SK-N-SH (cell line): ENCODE results near the gene WFIKKN1. TPM values are rescaled to one million over a fixed set of nuclear protein-coding genes. Genes with fewer than 3 reads are reported as not detected.

Experiments
- CTCF ChIA-PET: fragments of 300-600, 350-600 bp; formaldehyde crosslinking; extraction: SDS; loops from one replicate; lab custom pipeline; 2021; lab: Yijun Ruan, JAX
- POLR2A ChIA-PET: fragments of 350-600 bp; sonication (Branson Sonifier 250); formaldehyde crosslinking; extraction: SDS; loops from one replicate; lab custom pipeline; 2020; ENCODE audit warnings: antibody characterized with exemption, inconsistent platforms; lab: Yijun Ruan, JAX
- DNase-seq: peaks from one replicate; pipeline ENCODE4 v3.0.0; 2012
- H2AFZ ChIP-seq: fragments of 200-600 bp; sonication (generic); 2 replicates; pipeline ENCODE4 v1.8.1; 2016; ENCODE audit warnings: antibody characterized with exemption, mild to moderate bottlenecking, low read depth
- H3F3A ChIP-seq: fragments of 200-600 bp; sonication (generic); replicated peaks from 2 replicates; pipeline ENCODE3; 2016; ENCODE audit warnings: antibody characterized with exemption, mild to moderate bottlenecking; ENCODE audit not compliant: insufficient read depth
- H3K27ac ChIP-seq, 2 experiments: fragments of 200-500 bp in 1 of 2; fragments of 200-600 bp in 1 of 2; sonication (Bioruptor generic) in 1 of 2; sonication (generic), shearing (Covaris generic) in 1 of 2; 2 replicates each; pipeline versions ENCODE4 v1.5.1 to v1.6.1; 2014 to 2016; ENCODE audit warnings: low read depth in 2 of 2, inconsistent platforms in 1 of 2, low read length in 1 of 2, mild to moderate bottlenecking in 1 of 2, mixed read lengths in 1 of 2
- H3K27me3 ChIP-seq: fragments of 200-600 bp; sonication (generic), shearing (Covaris generic); 2 replicates; pipeline ENCODE4 v1.6.1; 2016; ENCODE audit warnings: mixed run types; ENCODE audit not compliant: insufficient read depth
- H3K36me3 ChIP-seq, 2 experiments: fragments of 200-500 bp in 1 of 2; fragments of 200-600 bp in 1 of 2; sonication (Bioruptor generic) in 1 of 2; sonication (generic) in 1 of 2; replicated peaks in 1 of 2; 2 replicates each; pipeline versions ENCODE3 to v1.5.1; 2014 to 2016; ENCODE audit warnings: low read length in 1 of 2, mild to moderate bottlenecking in 1 of 2; ENCODE audit not compliant: insufficient read depth in 2 of 2, control insufficient read depth in 1 of 2
- H3K4me1 ChIP-seq, 2 experiments: fragments of 200-500 bp in 1 of 2; fragments of 200-600 bp in 1 of 2; sonication (Bioruptor generic) in 1 of 2; sonication (generic), shearing (Covaris generic) in 1 of 2; 2 replicates each; pipeline versions ENCODE4 v1.5.1 to v1.6.1; 2014 to 2016; ENCODE audit warnings: low read depth in 1 of 2, low read length in 1 of 2, mixed run types in 1 of 2; ENCODE audit not compliant: insufficient read depth in 2 of 2, control insufficient read depth in 1 of 2
- H3K4me2 ChIP-seq: fragments of 200-600 bp; sonication (generic), shearing (Covaris generic); 2 replicates; pipeline ENCODE4 v1.6.1; 2017; ENCODE audit warnings: mixed run types
- H3K4me3 ChIP-seq, 2 experiments: fragments of 200-500 bp in 1 of 2; fragments of 200-600 bp in 1 of 2; sonication (Bioruptor generic) in 1 of 2; sonication (generic), shearing (Covaris generic) in 1 of 2; 2 replicates each; pipeline versions ENCODE4 v1.5.1 to v1.8.1; 2014 to 2016; ENCODE audit warnings: low read depth in 2 of 2, inconsistent platforms in 1 of 2, low read length in 1 of 2, mild to moderate bottlenecking in 1 of 2, mixed read lengths in 1 of 2, moderate library complexity in 1 of 2
- H3K79me2 ChIP-seq: fragments of 200-600 bp; sonication (generic); 2 replicates; pipeline ENCODE4 v1.8.1; 2017; ENCODE audit warnings: mild to moderate bottlenecking; ENCODE audit not compliant: insufficient read depth
- H3K9ac ChIP-seq: fragments of 200-600 bp; sonication (generic); 2 replicates; pipeline ENCODE4 v1.6.1; 2017; ENCODE audit warnings: mixed run types
- H3K9me2 ChIP-seq: fragments of 200-600 bp; sonication (generic); 2 replicates; pipeline ENCODE4 v1.6.1; 2017; ENCODE audit warnings: mixed run types
- H3K9me3 ChIP-seq: fragments of 200-600 bp; sonication (generic); 2 replicates; pipeline ENCODE4 v1.6.1; 2017; ENCODE audit warnings: mixed run types, mild to moderate bottlenecking, moderate library complexity
- H4K20me1 ChIP-seq: fragments of 200-600 bp; sonication (generic); 2 replicates; pipeline ENCODE4 v1.6.1; 2017; ENCODE audit warnings: mild to moderate bottlenecking, mixed run types; ENCODE audit not compliant: insufficient read depth
- MXI1 ChIP-seq: IDR thresholded peaks from 2 replicates; pipeline ENCODE4 v1.6.1; 2012; ENCODE audit warnings: mild to moderate bottlenecking, low read depth, low read length, improper control_type of control experiment
- NFIC ChIP-seq: IDR thresholded peaks from 2 replicates; pipeline ENCODE4 v1.4.0; 2012; ENCODE audit warnings: borderline replicate concordance
- RCOR1 ChIP-seq: fragments of 150-350 bp; IDR thresholded peaks from 2 replicates; pipeline ENCODE4 v1.6.1; 2017; ENCODE audit warnings: antibody characterized with exemption, low read length
- SIN3A ChIP-seq: IDR thresholded peaks from 2 replicates; pipeline ENCODE4 v1.6.1; 2012; ENCODE audit warnings: low read depth, mild to moderate bottlenecking, low read length, moderate library complexity, borderline replicate concordance
- TCF12 ChIP-seq: IDR thresholded peaks from 2 replicates; pipeline ENCODE4 v1.4.0; 2012
- USF1 ChIP-seq: IDR thresholded peaks from 2 replicates; pipeline ENCODE4 v1.4.0; 2012; ENCODE audit warnings: low read depth, borderline replicate concordance
- WGBS: methylation state at CpG from one replicate; pipeline ENCODE4 v1.1.6; 2017; ENCODE audit warnings: low lambda C conversion rate; 5-methylcytosine and 5-hydroxymethylcytosine counted together
- polyA plus RNA-seq, 3 experiments: library from polyadenylated mRNA; depleted of rRNA; stranded (reverse); fragments of >200 nt; gene quantifications; 2 replicates each; pipeline ENCODE4 v1.2.3, GENCODE V29; 2012
- TF ChIP-seq, protein P1 (sequence below): IDR thresholded peaks from 2 replicates; pipeline ENCODE4 v1.4.0; 2012; ENCODE audit warnings: low read depth
- TF ChIP-seq, protein P2 (sequence below): IDR thresholded peaks from 2 replicates; pipeline ENCODE4; 2012

The WFIKKN1 gene
- polyA plus RNA-seq, 1 of the 3 experiments (the other 2 are of a cell fraction) = 0.16 TPM

DNA sequence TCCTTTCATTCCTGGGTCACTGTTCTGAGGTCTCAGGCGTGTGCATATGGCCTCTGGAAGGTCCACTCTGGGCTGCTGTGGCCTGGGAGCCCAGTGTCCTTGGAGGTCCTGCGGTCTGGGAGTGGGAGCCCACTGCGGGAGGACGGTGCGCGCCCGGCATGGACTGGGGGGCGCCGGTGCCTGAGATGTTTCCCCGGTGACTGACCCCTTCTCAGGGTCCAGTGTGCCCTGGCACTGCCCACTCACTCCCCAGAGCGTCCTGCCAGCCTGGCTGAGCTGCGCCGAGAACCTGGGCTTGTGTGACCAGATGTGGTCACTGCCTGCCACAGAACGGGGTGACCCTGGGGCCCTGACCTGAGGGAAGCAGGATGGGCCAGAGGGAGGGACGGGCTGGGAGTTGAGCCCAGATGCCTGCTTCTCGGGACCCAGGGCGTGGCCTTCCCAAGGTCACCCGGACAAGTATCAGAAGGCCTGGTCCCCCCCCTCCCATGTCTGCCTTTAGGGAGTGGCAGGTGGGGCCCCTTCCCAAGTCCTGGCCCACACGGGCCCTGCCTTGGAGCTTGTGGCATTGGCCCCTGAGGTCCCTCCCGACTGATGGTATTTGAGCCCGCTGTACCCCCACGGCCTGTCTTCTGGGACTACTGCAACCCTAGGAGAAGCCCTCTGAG lies 43.6 kb downstream of the WFIKKN1 start:
- Histone ChIP-seq H3K9me3 (no peaks in the 10 kb centered on the region), H3F3A (peaks cover 4% of the 10 kb centered on the region), H2AFZ (no peak overlapping the region), H3K4me2 (no peak overlapping the region), H3K4me3 (no peak overlapping the region), H3K4me1 (peaks cover 4 to 19% of the 10 kb centered on the region in 2 experiments; a peak in 2 of 4 replicates), H3K36me3 (peaks cover 5 to 49% of the 10 kb centered on the region in 2 experiments), H3K9ac (no peak overlapping the region), H3K27ac (no peak overlapping the region; a peak in 1 of 4 replicates)
- 88% methylated on average over 2 of the region's 22 CpGs for WGBS
- POLR2A ChIA-PET = interaction anchor here (1.1 kb wide), 1 partner anchor 8 kb away, joined by 3 read pairs; no protein-coding TSS in a partner anchor
- DNase-seq = no peak
- no peak for TF ChIP-seq MXI1
- TF ChIP-seq TCF12 = no peak
- TF ChIP-seq, protein P1, sequence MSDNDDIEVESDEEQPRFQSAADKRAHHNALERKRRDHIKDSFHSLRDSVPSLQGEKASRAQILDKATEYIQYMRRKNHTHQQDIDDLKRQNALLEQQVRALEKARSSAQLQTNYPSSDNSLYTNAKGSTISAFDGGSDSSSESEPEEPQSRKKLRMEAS = no peak
- TF ChIP-seq SIN3A = no peak
- no peak for TF ChIP-seq USF1
- no peak for TF ChIP-seq RCOR1
- TF ChIP-seq, all 33 proteins: peak for 0
- Histone ChIP-seq H4K20me1 (0 out of 2 replicates have a peak, but pooled peaks cover 2% of the 10 kb centered on the region), H3K27me3 (no peaks in the 10 kb centered on the region), H3K9me2 (no peaks in the 10 kb centered on the region), H3K79me2 (peaks cover 11% of the 10 kb centered on the region; the same call in 1 of the 2 replicates)
- CTCF ChIA-PET = interaction anchor here (1.5 to 4.6 kb wide), 3 partner anchors 14 to 279 kb away, joined by 3 to 20 read pairs (median 7); no protein-coding TSS in a partner anchor

DNA sequence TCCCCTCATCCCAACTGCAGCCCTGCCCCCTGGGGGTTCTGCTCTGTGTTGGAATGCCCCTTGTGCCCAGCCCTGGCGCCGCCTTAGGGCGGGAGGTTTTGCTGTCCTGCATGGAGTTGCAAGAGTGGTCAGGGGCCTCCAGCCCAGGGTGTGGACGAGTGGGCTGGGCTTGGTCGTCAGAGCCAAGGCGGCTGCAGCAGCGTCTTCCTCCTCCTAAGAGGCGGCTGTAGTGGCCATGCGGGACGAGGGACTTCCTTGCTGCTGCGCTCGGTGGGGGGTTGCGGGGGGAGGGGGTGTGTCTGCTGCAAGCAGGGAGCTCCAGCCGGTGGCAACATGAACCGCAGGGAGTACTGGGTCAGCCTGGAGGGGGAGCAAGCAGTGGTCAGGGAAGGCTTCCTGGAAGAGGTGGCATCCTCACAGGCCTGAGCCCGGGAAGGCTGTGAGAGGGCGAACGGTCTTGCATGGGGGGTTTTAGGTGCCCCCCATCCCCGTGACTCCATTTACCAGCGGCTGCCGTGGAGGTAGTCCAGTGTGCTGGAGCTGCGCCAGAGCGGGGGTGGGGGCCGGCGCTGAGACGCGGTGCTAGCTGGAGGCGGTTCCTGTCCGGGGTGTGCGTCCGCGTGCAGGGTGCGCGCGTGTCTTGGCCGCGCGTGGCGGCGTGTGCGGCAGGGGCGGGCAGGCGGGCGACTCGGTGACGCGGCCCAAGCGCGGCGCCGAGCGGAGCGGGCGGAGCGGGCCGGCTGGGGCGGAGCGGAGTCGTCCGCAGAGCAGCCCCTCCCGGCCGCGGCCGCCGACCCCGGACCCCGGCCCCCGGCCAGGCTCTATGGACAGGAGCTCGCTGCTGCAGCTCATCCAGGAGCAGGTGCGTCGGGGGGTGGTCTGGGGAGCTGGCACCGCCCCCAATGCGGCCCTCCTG lies 44.4 kb downstream of the WFIKKN1 start, which contains the start of gene RHBDL1:
Gene RHBDL1 (plus strand): TSS at position 704 of the 916 bp plus-strand sequence. CDS start 120 bp downstream, at position 824.
- Histone ChIP-seq H3F3A (peaks cover 4% of the 10 kb centered on the region), H3K4me1 (peaks cover 4 to 16% of the 10 kb centered on the region in 2 experiments; a peak in 2 of 4 replicates), H3K9me3 (no peaks in the 10 kb centered on the region), H3K79me2 (peaks cover 2% of the 10 kb centered on the region; the same call in 1 of the 2 replicates), H2AFZ (no peak within 1 kb of the TSS), H3K4me2 (no peak within 1 kb of the TSS), H3K27me3 (no peaks in the 10 kb centered on the region), H3K36me3 (peaks cover 5 to 40% of the 10 kb centered on the region in 2 experiments), H3K4me3 (peak within 1 kb of the TSS in 1 of 2 experiments; percentile 27; a peak in 1 of 4 replicates)
- CTCF ChIA-PET = interaction anchor here (0.6 to 4.6 kb wide), 7 partner anchors 7 to 280 kb away, joined by 3 to 20 read pairs (median 4); partner anchors contain the start of genes RHOT2 and WDR24
- WGBS = 3% methylated on average over 6 of the region's 73 CpGs
- peak; percentile 80 for DNase-seq
- POLR2A ChIA-PET = interaction anchor here (0.7 to 1.2 kb wide), 5 partner anchors 9 to 745 kb away, joined by 3 to 5 read pairs (median 3); partner anchors contain the start of genes JMJD8 and UQCC4
- peak; percentile 35; the same call in 1 of the 2 replicates for TF ChIP-seq NFIC
- TF ChIP-seq SIN3A = peak; percentile 48; the same call in 1 of the 2 replicates
- TF ChIP-seq RCOR1 = no peak; the same call in 1 of the 2 replicates
- TF ChIP-seq, protein P2, sequence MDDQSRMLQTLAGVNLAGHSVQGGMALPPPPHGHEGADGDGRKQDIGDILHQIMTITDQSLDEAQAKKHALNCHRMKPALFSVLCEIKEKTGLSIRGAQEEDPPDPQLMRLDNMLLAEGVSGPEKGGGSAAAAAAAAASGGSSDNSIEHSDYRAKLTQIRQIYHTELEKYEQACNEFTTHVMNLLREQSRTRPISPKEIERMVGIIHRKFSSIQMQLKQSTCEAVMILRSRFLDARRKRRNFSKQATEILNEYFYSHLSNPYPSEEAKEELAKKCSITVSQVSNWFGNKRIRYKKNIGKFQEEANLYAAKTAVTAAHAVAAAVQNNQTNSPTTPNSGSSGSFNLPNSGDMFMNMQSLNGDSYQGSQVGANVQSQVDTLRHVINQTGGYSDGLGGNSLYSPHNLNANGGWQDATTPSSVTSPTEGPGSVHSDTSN = 0 out of 2 replicates have a peak, but pooled peaks have one; percentile 8
- TF ChIP-seq, all 33 proteins: peak for 3
- H3K9ac ChIP-seq = no peak within 1 kb of the TSS
- H3K27ac ChIP-seq = no peak within 1 kb of the TSS; a peak in 1 of 4 replicates
- H4K20me1 ChIP-seq = no peaks in the 10 kb centered on the region
- no peaks in the 10 kb centered on the region for H3K9me2 ChIP-seq
